Measurements from ENCODE around the gene ALDH4A1.

ALDH4A1 gene

DNA sequence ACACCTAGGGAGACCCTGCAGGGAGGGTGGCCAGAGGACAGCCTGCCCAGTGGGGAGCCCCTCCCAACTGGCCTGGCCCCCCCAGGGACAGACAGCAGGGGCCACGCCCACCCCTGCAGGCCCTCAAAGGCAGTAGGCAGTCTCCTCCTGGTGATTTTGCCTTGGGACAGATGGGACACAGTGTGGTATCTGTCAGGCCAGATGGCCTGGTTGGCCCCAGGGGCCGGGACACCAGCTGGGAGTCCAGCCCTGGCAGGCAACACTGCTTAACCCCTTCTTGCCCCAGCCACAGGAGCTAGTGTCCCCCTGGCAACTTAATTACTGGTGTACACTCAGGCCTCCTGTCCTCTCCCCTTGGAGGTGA, 36.3 kb upstream of the ALDH4A1 start:
- H4K20me1 ChIP-seq (ENCODE audit: insufficient read depth, low read length) = no peaks in the 10 kb centered on the region
- H3K4me3 ChIP-seq (ENCODE audit: low read length) = no peak overlapping the region

GRCh38 chr1:18938008-18938706, 35.8 kb upstream of the ALDH4A1 start:
- Histone ChIP-seq H2AFZ (ENCODE audit: low read depth, low read length) (no peak overlapping the region), H3K4me1 (ENCODE audit: low read length) (no peaks in the 10 kb centered on the region), H3K36me3 (replicated peaks; ENCODE audit: low read depth, low read length) (no peaks in the 10 kb centered on the region), H3K27me3 (ENCODE audit: low read depth, low read length) (0 out of 2 replicates have a peak, but pooled peaks cover 3% of the 10 kb centered on the region), H3K4me3 (ENCODE audit: low read length) (no peak overlapping the region), H3K27ac (ENCODE audit: low read length) (no peak overlapping the region), H3K9me3 (ENCODE audit: insufficient read depth, low read length) (no peaks in the 10 kb centered on the region), H3K4me2 (ENCODE audit: low read length) (no peak overlapping the region), H4K20me1 (ENCODE audit: insufficient read depth, low read length) (no peaks in the 10 kb centered on the region), H3K79me2 (ENCODE audit: low read length) (no peaks in the 10 kb centered on the region), H3K9ac (ENCODE audit: low read length) (no peak overlapping the region)
- TF ChIP-seq, protein P1, sequence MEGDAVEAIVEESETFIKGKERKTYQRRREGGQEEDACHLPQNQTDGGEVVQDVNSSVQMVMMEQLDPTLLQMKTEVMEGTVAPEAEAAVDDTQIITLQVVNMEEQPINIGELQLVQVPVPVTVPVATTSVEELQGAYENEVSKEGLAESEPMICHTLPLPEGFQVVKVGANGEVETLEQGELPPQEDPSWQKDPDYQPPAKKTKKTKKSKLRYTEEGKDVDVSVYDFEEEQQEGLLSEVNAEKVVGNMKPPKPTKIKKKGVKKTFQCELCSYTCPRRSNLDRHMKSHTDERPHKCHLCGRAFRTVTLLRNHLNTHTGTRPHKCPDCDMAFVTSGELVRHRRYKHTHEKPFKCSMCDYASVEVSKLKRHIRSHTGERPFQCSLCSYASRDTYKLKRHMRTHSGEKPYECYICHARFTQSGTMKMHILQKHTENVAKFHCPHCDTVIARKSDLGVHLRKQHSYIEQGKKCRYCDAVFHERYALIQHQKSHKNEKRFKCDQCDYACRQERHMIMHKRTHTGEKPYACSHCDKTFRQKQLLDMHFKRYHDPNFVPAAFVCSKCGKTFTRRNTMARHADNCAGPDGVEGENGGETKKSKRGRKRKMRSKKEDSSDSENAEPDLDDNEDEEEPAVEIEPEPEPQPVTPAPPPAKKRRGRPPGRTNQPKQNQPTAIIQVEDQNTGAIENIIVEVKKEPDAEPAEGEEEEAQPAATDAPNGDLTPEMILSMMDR (IDR thresholded peaks at IDR 0.05; ENCODE audit: low read depth, low read length) = no peak
- TF ChIP-seq EZH2phosphoT487 (IDR thresholded peaks at IDR 0.05; ENCODE audit: low read depth) = no peak

More for the DNA sequence above, 36.3 kb upstream of the ALDH4A1 start:
- TF ChIP-seq EZH2phosphoT487 (IDR thresholded peaks at IDR 0.05; ENCODE audit: low read depth) = no peak
- TF ChIP-seq, protein P1 (IDR thresholded peaks at IDR 0.05; ENCODE audit: low read depth, low read length) = no peak
- H3K27ac ChIP-seq (ENCODE audit: low read length) = no peak overlapping the region
- H3K4me1 ChIP-seq (ENCODE audit: low read length) = no peaks in the 10 kb centered on the region
- H3K79me2 ChIP-seq (ENCODE audit: low read length) = no peaks in the 10 kb centered on the region
- 0 out of 2 replicates have a peak, but pooled peaks cover 3% of the 10 kb centered on the region for H3K27me3 ChIP-seq (ENCODE audit: low read depth, low read length)
- H3K4me2 ChIP-seq (ENCODE audit: low read length) = no peak overlapping the region
- no peak overlapping the region for H3K9ac ChIP-seq (ENCODE audit: low read length)
- no peak overlapping the region for H2AFZ ChIP-seq (ENCODE audit: low read depth, low read length)
- H3K36me3 ChIP-seq (replicated peaks; ENCODE audit: low read depth, low read length) = no peaks in the 10 kb centered on the region
- no peaks in the 10 kb centered on the region for H3K9me3 ChIP-seq (ENCODE audit: insufficient read depth, low read length)

DNA sequence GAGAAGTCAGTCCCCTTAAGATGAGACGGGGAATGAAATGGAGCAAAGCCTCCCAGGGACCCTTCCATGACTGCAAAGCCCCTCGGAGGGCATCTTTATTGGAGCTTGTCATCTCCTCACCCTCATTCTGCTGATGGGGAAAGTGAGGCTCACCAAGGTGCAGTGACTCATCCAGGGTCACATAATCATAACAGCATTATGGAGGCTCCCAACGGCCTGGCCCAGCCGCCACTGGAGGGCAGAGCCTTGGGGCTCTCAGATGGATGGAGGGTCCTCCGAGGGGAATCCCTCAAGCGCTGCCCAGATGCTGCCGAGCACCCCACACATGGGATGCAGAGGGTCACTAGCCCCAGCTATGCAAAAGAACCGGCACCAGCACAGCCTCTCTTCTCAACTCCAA, 35.2 kb upstream of the ALDH4A1 start:
- H3K4me1 ChIP-seq (ENCODE audit: low read length) = no peaks in the 10 kb centered on the region
- no peak overlapping the region for H2AFZ ChIP-seq (ENCODE audit: low read depth, low read length)
- no peaks in the 10 kb centered on the region for H3K9me3 ChIP-seq (ENCODE audit: insufficient read depth, low read length)
- H4K20me1 ChIP-seq (ENCODE audit: insufficient read depth, low read length) = no peaks in the 10 kb centered on the region
- no peak overlapping the region for H3K4me2 ChIP-seq (ENCODE audit: low read length)
- 0 out of 2 replicates have a peak, but pooled peaks cover 3% of the 10 kb centered on the region for H3K27me3 ChIP-seq (ENCODE audit: low read depth, low read length)
- TF ChIP-seq, protein P1 (IDR thresholded peaks at IDR 0.05; ENCODE audit: low read depth, low read length) = no peak
- TF ChIP-seq EZH2phosphoT487 (IDR thresholded peaks at IDR 0.05; ENCODE audit: low read depth) = no peak
- H3K79me2 ChIP-seq (ENCODE audit: low read length) = no peaks in the 10 kb centered on the region
- no peak overlapping the region for H3K27ac ChIP-seq (ENCODE audit: low read length)
- H3K9ac ChIP-seq (ENCODE audit: low read length) = no peak overlapping the region
- no peaks in the 10 kb centered on the region for H3K36me3 ChIP-seq (replicated peaks; ENCODE audit: low read depth, low read length)
- no peak overlapping the region for H3K4me3 ChIP-seq (ENCODE audit: low read length)

DNA sequence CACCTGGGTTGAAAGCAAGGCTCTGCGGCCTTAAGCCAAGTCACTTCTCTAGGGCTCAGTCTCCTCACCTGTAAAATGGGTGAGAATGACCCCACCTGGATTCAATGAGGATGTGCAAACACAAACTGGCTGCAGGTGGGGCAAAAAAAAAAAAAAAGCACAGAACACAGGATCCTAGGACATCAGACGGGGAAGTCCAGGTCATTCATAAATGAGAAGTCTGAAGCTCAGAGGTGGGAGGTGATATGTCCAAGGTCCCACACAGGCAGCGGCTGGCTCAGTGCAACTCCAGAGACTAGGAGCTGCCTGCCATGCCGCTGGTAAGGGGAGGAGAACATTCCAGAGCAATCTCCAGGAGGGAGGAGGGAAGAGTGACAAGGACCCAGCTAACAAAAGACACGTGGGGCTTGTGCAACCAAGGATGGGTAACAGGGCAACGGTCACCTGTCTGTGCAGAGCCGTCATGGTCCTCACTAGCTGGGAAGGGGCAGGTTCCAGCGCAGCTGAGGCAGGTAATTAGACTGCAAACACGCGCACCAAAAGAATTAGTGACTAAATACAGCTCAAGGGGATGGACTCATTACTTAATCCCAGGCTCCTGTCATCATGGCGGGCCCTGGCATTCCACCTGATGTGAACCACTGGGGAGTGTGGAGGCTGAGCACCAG, 34.6 kb upstream of the ALDH4A1 start:
- H4K20me1 ChIP-seq (ENCODE audit: insufficient read depth, low read length) = no peaks in the 10 kb centered on the region
- 0 out of 2 replicates have a peak, but pooled peaks cover 3% of the 10 kb centered on the region for H3K27me3 ChIP-seq (ENCODE audit: low read depth, low read length)
- TF ChIP-seq EZH2phosphoT487 (IDR thresholded peaks at IDR 0.05; ENCODE audit: low read depth) = no peak
- TF ChIP-seq, protein P1 (IDR thresholded peaks at IDR 0.05; ENCODE audit: low read depth, low read length) = no peak
- no peak overlapping the region for H3K4me2 ChIP-seq (ENCODE audit: low read length)
- H3K36me3 ChIP-seq (replicated peaks; ENCODE audit: low read depth, low read length) = no peaks in the 10 kb centered on the region
- H3K4me3 ChIP-seq (ENCODE audit: low read length) = no peak overlapping the region
- no peaks in the 10 kb centered on the region for H3K4me1 ChIP-seq (ENCODE audit: low read length)
- H3K9ac ChIP-seq (ENCODE audit: low read length) = no peak overlapping the region
- no peaks in the 10 kb centered on the region for H3K9me3 ChIP-seq (ENCODE audit: insufficient read depth, low read length)
- no peak overlapping the region for H2AFZ ChIP-seq (ENCODE audit: low read depth, low read length)
- no peak overlapping the region for H3K27ac ChIP-seq (ENCODE audit: low read length)
- no peaks in the 10 kb centered on the region for H3K79me2 ChIP-seq (ENCODE audit: low read length)
